HG03558 (cell line): ENCODE measurements around the gene SYNDIG1.

Source experiments
- ATAC-seq: cut with Tn5 transposase; IDR thresholded peaks from one replicate; pipeline ENCODE4 v1.9.1; 2021; ENCODE audit warnings: moderate number of reproducible peaks; ENCODE audit not compliant: unreplicated experiment; ENCODE audit errors: extremely low read depth

The SYNDIG1 gene

GRCh38 chr20:24546232-24546892, 76.9 kb downstream of the SYNDIG1 start:
- no peak for ATAC-seq

GRCh38 chr20:24547967-24548366, 78.5 kb downstream of the SYNDIG1 start:
- no peak for ATAC-seq

DNA sequence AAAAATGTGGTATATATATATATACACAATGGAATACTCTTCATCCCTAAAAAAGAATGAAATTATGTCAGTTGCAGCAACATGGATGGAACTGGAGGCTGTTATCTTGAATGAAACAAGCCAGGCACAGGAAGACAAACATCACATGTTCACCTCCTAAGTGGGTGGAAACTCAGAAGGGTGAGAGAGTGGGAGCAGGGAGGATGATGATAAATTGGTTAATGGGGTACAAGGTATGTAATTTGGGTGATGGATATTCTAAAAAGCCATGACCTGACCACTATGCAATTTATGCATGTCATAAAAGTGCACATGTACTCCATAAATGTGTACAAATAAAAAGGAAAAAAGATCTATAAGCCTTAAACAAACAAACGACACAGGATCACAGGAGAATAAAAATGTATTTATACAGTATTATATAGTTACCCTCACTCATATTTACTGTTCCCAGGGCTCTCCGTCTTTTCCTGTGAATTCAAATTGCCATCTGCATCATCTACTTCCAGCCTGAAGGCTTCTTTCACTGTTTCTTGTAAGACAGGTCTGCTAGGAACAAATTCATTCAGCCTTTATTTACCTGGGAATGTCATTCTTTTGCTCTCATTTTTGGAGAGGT, 89.8 kb downstream of the SYNDIG1 start:
- no peak for ATAC-seq

DNA sequence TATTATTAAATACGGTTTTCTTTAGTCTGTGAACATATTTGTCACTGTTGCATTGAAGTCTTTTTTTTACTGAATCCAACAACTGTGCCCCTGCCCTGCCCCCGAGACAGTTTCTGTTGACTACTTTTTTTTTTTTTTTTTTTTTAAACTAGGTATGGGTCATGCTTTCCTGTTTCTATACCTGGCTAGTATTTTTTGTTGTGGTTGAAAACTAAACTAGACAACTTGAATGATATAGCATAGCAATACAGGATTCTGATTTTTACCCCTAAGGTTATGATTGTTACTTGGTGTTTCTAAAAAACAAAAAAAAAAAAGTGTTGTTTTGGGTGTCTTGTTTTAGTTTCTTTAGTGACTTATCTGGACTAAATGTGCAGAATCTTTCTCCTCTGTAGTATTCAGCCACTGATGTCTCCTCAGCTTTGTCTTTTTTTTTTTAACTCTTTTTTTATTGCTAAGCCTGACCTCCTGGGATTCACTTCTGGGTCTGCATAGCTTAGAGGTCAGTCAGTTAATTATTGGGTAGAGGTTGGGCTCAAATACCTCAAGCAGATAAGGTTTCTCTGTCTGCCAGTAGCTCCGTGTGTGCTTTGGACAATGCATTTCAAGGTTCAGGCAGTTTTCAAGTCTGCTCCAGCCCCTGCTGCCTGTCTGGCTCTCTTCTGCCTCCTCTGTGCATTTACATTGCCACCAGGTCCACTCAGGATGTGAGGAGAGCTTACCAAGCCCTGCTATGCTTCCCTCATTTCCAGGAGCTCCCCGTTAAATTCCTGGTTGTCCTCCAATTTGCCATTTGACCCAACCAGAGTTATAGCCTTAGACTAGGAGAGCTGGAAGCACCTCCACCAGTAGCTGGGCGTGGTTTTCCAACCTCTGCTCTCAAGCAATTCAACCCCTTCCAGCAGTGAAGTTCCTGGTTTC, 91.4 kb downstream of the SYNDIG1 start:
- ATAC-seq = no peak

- no peak for ATAC-seq
Observed at GRCh38 chr20:24565835-24566351, 96.5 kb downstream of the SYNDIG1 start.

DNA sequence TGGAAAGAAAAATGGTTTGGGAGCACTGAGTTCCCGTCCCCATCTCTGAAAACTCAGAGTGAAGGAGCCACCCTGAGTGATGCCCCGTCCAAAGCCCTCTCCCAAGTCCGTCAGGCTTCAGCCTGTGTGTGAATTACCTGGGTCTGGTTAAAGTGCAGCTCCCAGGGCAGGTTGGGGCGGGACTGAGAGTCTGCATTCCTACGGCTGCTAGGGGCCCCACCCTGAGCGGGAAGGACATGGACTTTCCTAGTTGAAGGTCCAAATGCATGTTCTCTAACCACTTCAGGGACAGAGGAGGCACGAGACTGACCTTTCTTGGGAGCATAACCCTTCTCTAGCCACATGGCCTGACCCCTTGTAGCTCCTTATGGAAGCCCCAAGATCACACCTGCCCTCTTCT, 97.2 kb downstream of the SYNDIG1 start:
- no peak for ATAC-seq

GRCh38 chr20:24567508-24567907, 98.1 kb downstream of the SYNDIG1 start:
- no peak for ATAC-seq

- ATAC-seq = no peak
Observed at GRCh38 chr20:24568842-24569241, 99.4 kb downstream of the SYNDIG1 start.

DNA sequence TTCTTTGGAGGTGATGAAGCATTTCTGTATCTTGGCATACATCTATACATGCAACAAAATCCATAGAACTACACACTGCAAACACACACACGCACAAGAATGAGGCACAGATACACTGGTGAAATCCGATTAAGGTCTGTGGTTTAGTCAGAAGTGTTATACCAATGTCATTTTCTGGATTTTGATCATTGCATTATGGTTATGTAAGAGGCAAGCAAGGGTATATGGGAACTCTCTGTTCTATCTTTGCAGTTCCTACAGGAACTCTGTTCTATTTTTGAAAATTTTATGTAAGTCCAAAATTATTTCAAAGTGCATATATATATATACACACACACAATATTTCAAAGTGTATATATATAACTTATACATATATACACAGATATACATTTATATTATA, 101.7 kb downstream of the SYNDIG1 start:
- no peak for ATAC-seq

GRCh38 chr20:24572140-24572539, 102.7 kb downstream of the SYNDIG1 start:
- no peak for ATAC-seq

DNA sequence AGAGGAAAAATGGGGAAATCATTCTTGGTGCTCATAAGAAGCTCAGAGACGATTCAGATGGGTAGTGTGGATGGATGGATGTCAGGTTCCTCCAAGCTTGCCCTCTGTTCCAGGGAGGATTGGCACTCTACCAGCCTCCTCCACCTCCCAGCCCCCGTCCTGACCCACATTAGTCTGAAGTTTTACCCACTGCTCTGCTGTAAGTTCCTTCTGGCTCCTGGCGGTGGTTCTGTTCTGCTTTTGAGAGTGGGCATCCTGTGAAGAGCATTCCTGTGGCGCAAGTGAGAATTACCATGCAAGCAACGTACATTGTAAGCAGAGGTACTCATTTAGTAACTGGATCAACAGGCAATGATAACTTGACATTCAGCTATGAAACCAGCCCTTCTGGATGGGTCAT, 103.4 kb downstream of the SYNDIG1 start:
- ATAC-seq = no peak

DNA sequence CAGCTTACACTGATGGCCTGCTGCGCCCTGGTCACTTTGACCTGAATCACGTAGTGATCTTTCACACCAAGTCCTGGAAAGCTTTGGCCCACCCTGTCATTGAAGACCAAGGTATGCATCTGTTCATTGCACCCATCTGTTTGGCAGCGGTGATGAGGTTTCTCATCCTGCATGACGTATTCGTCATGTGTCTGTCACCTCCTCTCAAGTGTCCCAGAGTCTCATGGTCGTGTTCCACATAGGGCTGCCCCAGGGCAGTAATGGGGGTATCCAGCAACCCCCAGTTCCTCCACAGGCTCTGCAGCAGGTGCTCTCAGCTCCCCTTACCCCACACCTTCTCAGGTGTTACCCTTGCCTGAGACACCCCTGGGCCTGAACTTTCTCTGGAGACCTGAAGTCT, 104.1 kb downstream of the SYNDIG1 start:
- ATAC-seq = no peak

GRCh38 chr20:24574307-24574706, 104.9 kb downstream of the SYNDIG1 start:
- ATAC-seq = no peak

DNA sequence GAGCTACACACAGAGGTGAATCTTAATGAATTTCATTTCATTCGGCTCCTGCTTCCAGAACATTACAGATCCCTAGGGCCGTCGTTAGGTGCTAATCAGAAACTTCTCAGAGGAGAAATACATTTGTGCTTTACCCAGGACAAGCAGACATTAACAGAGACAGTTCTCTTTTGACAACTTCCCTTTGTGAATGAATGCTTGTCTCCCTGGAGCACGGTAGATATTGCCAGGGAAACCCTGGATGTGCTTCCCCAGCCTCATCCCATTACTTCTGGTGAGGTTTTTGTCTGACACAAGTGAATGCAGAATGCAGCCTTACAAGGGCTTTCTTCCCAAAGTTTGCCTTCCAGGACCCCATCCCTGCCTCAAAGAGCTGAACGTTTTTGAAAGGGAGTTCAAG, 105.4 kb downstream of the SYNDIG1 start:
- no peak for ATAC-seq

- ATAC-seq = no peak
Observed at GRCh38 chr20:24575811-24576210, 106.4 kb downstream of the SYNDIG1 start.

DNA sequence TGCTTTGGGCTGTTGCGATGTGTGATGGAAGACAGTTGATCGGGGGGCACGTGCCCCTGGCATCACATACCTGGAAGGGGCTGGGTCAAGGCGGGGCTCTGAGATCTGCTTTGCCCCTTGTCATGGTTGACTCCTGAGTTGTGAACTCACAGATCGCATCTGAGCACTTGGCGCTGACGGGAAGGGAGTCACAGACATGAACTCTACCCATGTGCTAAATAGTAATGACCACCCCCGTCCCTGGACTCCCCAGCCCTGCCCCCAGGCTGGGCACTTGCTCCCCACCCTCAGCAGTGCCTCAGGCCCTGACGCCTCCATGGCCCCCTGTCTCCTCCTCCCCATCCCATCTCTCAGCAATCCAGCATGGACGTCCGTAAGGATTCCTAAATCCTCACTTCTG, 107.0 kb downstream of the SYNDIG1 start:
- ATAC-seq = no peak

DNA sequence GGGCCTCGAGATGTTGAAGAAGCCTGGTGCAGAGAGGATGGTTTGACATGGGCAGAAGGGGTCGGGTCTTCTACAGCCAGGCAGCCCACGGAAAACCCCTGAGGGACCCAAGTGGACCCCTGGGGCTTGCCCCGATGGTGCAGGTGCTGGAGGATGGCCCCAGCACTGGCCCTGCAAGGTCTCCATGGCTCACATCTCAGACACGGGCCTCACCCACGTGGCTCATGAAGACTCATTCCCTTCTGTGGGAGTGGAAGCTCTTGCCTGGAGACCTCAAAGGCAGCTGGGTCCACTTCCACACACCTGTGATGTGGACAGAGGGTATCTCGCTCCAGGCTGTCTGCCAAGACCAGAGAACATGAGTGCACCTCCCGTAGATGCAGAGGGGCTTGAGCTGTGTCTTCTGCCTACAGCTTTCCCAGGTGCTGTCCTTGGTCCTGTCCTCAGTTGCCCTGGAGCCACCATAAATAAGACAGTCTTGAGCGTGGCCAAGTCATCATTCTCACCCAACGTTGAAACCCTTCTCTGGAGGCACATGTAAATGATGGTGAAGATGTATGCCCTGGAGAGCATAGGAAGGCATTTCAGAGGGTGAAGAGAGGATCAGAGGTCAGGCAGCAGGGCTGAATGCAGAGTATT, 108.0 kb downstream of the SYNDIG1 start:
- no peak for ATAC-seq

- no peak for ATAC-seq
Observed at GRCh38 chr20:24578567-24579415, 109.4 kb downstream of the SYNDIG1 start.

DNA sequence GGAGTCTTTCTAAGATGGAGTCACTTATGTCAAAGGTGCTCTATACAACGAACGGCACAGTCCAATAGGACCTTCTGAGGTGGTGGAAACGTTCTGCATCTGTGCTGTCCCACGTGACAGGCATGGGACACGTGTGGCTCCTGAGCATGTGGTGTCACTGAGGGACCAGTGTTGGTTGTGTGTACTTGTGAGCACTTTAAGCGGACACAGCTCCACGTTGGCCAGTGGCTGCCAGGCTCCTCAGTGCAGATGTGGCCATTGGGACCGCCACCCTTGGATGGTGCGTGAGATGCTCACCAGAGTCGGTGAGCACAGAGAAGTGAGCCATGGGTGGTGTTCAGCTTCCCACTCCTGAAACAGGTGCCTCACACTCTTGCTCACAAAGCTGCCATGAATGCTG, 110.0 kb downstream of the SYNDIG1 start:
- ATAC-seq = no peak

- ATAC-seq = no peak
Observed at GRCh38 chr20:24580006-24580405, 110.6 kb downstream of the SYNDIG1 start.
